HG03045 (cell line): Measurements from ENCODE around the gene ATF7.
"Not testable (repeated sequence)": the region's sequence is repeated elsewhere in the genome, so short reads cannot be mapped to it uniquely, and the experiment has no call there.

ENCODE experiments used
- ATAC-seq: cut with Tn5 transposase; IDR thresholded peaks from one replicate; pipeline ENCODE4 v1.9.1; 2021; ENCODE audit warnings: mild to moderate bottlenecking, moderate library complexity; ENCODE audit not compliant: unreplicated experiment

Gene ATF7

GRCh38 chr12:53631721-53632120, 5.5 kb upstream of the ATF7 start:
- ATAC-seq, result no peak

DNA sequence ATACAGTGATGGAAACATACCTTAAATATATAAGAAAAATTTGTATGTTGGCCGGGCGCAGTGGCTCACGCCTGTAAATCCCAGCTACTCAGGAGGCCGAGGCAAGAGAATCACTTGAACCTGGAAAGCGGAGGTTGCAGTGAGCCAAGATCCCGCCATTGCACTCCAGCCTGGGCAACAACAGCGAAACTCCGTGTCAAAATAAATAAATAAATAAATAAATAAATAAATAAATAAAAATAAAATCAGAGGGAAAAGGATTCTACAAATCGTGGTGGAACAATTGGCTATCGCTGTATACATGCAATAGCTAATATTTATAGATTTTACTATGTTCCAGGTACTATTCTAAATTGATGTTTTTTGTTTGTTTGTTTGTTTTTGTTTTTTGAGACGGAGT, 1.7 kb upstream of the ATF7 start:
- no peak for ATAC-seq

- no peak for ATAC-seq
Measured at GRCh38 chr12:53626702-53627169, 554 bp upstream of the ATF7 start.

- ATAC-seq, result no peak
Measured at GRCh38 chr12:53625373-53625945, 723 bp downstream of the ATF7 start.

GRCh38 chr12:53624956-53625355, 1.2 kb downstream of the ATF7 start:
- no peak for ATAC-seq

DNA sequence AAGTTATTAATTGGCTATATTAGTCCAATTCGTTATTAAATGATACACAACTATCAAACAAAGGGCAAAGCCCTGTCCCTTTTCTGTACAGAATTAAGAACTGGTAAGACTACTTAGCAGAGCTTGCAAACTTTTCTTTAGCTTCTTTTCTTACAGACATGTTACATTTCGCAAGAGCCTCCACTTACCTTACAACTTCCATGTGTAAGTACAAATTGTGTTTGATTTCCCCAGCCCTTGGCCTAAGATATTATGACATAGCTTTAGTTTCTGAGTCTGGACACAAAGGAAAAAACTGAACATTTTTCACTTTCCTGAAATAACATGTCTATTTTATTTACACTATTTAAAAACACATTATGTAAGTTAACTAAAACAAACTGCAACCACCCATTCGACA, 1.7 kb downstream of the ATF7 start:
- ATAC-seq, result no peak

- ATAC-seq, result no peak
Measured at GRCh38 chr12:53623548-53624385, 2.4 kb downstream of the ATF7 start.

GRCh38 chr12:53622724-53623123, 3.5 kb downstream of the ATF7 start:
- no peak for ATAC-seq

GRCh38 chr12:53618275-53618674, 7.9 kb downstream of the ATF7 start:
- no peak for ATAC-seq

GRCh38 chr12:53617700-53618099, 8.5 kb downstream of the ATF7 start:
- ATAC-seq, result no peak

DNA sequence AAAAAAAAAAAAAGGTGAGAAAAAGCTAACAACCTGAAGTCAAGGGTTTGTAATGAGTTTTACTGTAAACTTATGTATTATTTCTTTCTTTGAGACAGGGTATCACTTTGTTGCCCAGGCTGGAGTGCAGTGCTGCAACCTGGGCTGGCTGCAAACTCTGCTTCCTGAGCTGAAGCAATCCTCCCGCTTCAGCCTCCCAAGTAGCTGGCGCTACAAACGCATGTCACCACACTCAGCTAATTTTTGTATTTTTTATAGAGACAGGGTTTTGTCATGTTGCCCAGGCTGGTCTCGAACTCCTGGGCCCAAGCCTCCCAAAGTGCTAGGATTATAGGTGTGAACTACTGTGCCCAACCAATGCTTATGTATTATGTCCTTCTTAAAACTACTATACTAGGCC, 9.2 kb downstream of the ATF7 start:
- no peak for ATAC-seq

DNA sequence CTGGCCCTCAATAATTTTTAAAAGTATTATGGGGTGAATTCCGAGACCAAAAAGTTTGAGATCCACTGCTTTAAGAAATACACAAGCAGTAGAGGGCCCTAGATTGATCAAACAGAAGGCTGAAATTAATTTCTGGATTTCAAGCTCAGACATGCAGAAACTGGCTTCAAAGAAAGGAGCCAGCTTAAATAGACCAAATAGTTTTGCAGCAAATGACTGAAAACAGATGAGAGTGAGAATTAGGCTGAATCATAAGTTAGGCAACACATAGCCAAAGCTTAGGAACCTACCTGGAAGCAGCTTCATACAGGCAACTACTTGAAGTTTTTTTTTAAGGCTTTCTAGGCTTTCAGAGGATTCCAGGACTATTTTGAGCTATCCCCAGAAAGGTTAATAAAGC, 12.4 kb downstream of the ATF7 start:
- no peak for ATAC-seq

GRCh38 chr12:53612978-53613377, 13.2 kb downstream of the ATF7 start:
- ATAC-seq, result no peak

- no peak for ATAC-seq
Measured at GRCh38 chr12:53611304-53611703, 14.9 kb downstream of the ATF7 start.

GRCh38 chr12:53606688-53607087, 19.5 kb downstream of the ATF7 start:
- not testable (repeated sequence) for ATAC-seq

DNA sequence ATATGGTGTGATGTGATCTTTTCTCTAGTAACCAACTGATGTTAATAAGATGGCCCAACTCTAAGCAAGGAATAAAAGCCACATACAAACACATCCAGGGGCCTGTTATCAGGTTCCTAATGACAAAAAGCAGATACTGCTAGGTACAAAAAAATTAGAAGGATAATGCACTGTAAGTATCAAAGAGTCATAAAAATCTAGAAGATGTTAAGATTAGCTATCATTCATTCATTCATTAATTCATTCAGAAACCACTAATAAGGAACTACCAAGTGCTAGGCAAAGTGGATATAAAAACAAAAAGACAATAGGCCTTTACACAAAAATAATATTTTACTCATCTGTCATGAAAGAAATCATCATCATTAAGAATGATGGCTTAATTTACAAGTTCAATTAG, 21.6 kb downstream of the ATF7 start:
- ATAC-seq, result no peak

GRCh38 chr12:53603804-53604203, 22.4 kb downstream of the ATF7 start:
- no peak for ATAC-seq

- no peak for ATAC-seq
Measured at GRCh38 chr12:53603196-53603595, 23.0 kb downstream of the ATF7 start.

DNA sequence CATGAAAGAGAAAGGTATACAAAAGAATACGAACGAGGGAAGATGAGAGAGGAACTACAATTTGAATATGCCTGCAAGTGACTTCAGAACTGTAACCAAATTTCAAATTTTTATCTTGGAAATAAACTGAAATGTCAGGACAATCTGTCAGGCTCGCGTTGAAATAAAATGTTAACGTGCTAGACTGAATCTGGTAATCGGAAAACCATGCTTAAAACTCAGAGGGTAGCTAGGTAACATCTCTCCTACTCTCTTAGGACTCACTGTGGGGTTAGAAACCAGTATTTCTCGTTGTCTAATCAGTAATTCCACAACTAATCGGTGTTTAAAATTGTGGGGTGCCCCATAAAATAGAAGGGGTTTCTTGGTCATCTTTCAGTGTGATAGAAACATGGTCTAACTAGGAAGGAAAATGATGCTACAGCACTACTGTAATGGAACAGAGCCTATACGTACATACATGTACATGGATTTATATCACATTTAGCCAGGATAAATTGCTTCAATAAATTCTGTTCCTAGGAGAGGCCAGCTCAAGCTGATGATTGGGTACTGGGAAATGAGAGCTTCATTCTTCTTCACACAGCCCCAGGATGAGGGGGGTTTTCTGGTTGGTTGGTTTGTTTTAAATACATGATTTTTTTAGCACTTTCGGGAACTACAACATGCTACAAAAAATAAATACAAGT, 23.9 kb downstream of the ATF7 start:
- ATAC-seq, result no peak

DNA sequence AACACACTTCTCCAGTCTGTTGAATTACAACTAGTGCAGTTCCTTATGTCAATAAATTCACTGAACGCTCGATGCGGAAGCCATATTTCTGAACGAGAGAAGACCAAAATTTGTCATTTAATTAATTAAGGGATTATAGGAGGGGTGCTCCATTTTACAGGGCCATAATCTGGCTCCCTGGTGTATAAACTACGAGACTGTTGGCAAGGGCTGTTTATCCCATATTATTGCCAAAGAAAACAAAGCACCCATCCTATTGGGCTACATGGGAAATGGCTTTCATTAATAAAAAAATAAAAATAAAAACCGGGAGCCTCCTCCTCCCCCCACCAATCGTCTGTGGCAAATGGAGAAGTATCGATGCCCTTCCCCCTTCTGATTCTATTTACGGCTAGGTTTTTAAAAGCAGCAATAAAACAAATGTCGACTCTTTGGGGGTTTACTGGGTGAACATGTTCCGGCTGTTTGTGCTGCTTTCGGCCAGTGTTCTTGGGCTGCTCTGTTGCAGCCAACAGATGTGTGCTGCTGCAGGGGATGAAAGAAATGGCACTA, 24.8 kb downstream of the ATF7 start:
- ATAC-seq, result no peak

DNA sequence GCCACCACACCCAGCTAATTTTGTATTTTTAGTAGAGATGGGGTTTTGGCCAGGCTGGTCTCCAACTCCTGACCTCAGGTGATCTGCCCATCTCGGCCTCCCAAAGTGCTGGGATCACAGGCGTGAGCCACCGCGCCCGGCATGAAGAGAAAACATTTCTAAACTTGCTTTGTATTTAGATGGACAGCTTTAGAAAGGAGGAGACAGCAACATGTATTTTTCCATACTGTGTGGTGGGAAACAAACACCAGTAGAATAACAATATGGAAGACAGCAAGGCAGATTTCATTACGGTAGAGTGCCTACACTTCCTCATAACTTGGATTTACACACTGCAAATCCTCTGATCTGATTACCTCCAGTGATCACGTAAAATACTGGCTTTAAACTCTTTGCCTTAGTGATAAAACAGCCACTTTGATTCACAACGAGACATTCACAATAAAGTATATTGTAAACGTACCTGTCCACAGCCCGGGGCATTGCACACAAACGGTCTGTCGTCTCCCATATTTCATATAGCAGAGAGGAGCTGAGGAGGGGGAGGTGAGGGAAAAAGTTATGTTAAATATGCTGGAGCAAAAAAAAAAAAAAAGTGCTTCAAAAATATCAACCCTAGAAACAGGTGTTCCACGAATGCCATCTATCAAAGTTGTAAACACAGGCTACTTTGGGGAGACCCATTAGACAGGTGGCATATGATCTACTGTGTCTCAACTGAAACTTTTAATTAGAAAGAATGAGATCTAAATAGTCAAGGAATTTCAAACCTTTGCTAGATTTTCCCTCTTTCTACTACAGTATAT, 25.5 kb downstream of the ATF7 start:
- no peak for ATAC-seq
